ENCODE data around the gene NBEAL1. TPM values are rescaled to one million over a fixed set of nuclear protein-coding genes. Genes with fewer than 3 reads are reported as not detected.
"Not testable (repeated sequence)": the region's sequence is repeated elsewhere in the genome, so short reads cannot be mapped to it uniquely, and the experiment has no call there.

Gene NBEAL1
- total and polyA plus RNA-seq, 9 donors: 3.0 to 20.5 (median 6.0) TPM

- WGBS (ENCODE audit: insufficient coverage): no CpG with 5 or more reads among the region's 2 CpGs
- Histone ChIP-seq H3K4me3 (ENCODE audit: low read length) (no peak overlapping the region), H3K36me3 (ENCODE audit: control insufficient read depth, insufficient read depth, low read length) (peaks cover under 1% of the 10 kb centered on the region), H3K27me3 (ENCODE audit: control insufficient read depth, insufficient read depth, low read length) (no peaks in the 10 kb centered on the region), H3K27ac (ENCODE audit: low read length) (no peak overlapping the region), H3K9me3 (replicated peaks; ENCODE audit: control insufficient read depth, low read depth, low read length) (no peaks in the 10 kb centered on the region), H3K4me1 (ENCODE audit: control insufficient read depth, insufficient read depth, low read length) (no peaks in the 10 kb centered on the region)
- DNase-seq: no peak
These were observed 22.4 kb downstream of the NBEAL1 start for GRCh38 chr2:203037026-203037425.

DNA sequence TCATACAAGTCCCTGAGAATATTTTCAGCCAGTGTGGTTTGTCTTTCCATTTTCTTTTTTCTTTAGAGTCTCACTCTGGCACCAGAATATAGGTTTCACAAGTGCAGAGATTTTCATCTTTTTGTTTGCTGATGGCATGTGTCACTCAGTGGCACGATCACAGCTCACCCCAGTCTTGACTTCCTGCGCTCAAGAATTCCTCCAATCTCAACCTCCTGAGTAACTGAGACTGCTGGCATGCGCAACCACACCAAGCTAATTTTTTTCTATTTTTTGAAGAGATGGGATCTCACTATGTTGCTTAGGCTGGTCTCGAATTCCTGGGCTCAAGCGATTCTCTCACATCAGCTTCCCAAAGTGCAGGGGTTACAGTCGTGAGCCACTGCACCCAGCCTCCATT is 23.9 kb downstream of the NBEAL1 start:
- 83% methylated on average over 2 of the region's 6 CpGs for WGBS (ENCODE audit: insufficient coverage)
- Histone ChIP-seq H3K9me3 (replicated peaks; ENCODE audit: control insufficient read depth, low read depth, low read length) (no peaks in the 10 kb centered on the region), H3K4me1 (ENCODE audit: control insufficient read depth, insufficient read depth, low read length) (no peaks in the 10 kb centered on the region), H3K27me3 (ENCODE audit: control insufficient read depth, insufficient read depth, low read length) (no peaks in the 10 kb centered on the region), H3K27ac (ENCODE audit: low read length) (no peak overlapping the region), H3K36me3 (ENCODE audit: control insufficient read depth, insufficient read depth, low read length) (peaks cover 5% of the 10 kb centered on the region), H3K4me3 (ENCODE audit: low read length) (no peak overlapping the region)
- DNase-seq: no peak

DNA sequence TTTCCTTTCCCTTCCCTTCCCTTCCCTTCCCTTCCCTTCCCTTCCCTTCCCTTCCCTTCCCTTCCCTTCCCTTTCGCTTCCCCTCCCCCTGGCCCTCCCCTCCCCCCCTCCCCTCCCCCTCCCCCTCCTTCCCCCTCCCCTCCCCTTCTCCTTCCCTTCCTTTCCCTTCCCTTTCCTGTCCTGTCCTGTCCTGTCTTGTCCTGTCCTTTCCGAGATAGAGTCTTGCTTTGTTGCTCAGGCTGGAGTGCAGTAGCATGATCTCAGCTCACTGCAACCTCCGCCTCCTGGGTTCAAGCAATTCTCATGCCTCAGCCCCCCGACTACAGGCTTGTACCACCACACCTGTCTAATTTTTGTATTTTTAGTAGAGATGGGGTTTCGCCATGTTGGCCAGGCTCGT is 24.5 kb downstream of the NBEAL1 start:
- not testable (repeated sequence) for H3K4me1 ChIP-seq (ENCODE audit: control insufficient read depth, insufficient read depth, low read length)

GRCh38 chr2:203040966-203041521 is 26.4 kb downstream of the NBEAL1 start:
- Histone ChIP-seq H3K4me1 (ENCODE audit: control insufficient read depth, insufficient read depth, low read length) (no peaks in the 10 kb centered on the region), H3K36me3 (ENCODE audit: control insufficient read depth, insufficient read depth, low read length) (peaks cover 5% of the 10 kb centered on the region), H3K27me3 (ENCODE audit: control insufficient read depth, insufficient read depth, low read length) (no peaks in the 10 kb centered on the region), H3K4me3 (ENCODE audit: low read length) (no peak overlapping the region), H3K27ac (ENCODE audit: low read length) (no peak overlapping the region), H3K9me3 (replicated peaks; ENCODE audit: control insufficient read depth, low read depth, low read length) (no peaks in the 10 kb centered on the region)
- DNase-seq: no peak
- 80% methylated on average over 1 of the region's 2 CpGs for WGBS (ENCODE audit: insufficient coverage)

More for the DNA sequence above, 24.5 kb downstream of the NBEAL1 start:
- not testable (repeated sequence) for H3K27ac ChIP-seq (ENCODE audit: low read length); H3K27me3 ChIP-seq (ENCODE audit: control insufficient read depth, insufficient read depth, low read length); H3K9me3 ChIP-seq (replicated peaks; ENCODE audit: control insufficient read depth, low read depth, low read length); H3K36me3 ChIP-seq (ENCODE audit: control insufficient read depth, insufficient read depth, low read length); H3K4me3 ChIP-seq (ENCODE audit: low read length); DNase-seq
- 94% methylated on average over 3 of the region's 6 CpGs for WGBS (ENCODE audit: insufficient coverage)

DNA sequence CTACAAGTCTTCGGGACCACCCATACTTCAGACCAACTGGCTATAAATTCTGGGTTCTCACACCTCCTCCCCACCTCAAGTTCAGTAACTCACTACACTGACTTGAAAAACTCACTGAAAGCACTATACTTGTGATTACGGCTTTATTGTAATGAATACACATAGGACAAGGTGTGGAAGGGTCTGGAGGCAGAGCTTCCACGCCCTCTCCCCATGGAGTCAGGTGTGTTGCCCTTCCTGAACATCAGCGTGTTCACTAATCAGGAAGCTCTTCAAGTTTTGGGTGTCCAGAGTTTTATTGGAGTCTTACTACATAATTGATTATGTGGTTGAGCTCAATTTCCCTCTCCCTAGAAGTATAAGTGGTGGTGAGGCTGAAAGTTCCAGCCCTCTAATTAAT is 27.5 kb downstream of the NBEAL1 start:
- no peak overlapping the region for H3K4me3 ChIP-seq (ENCODE audit: low read length)
- H3K36me3 ChIP-seq (ENCODE audit: control insufficient read depth, insufficient read depth, low read length): peaks cover 8% of the 10 kb centered on the region
- 80% methylated on average over 1 of the region's 4 CpGs for WGBS (ENCODE audit: insufficient coverage)

DNA sequence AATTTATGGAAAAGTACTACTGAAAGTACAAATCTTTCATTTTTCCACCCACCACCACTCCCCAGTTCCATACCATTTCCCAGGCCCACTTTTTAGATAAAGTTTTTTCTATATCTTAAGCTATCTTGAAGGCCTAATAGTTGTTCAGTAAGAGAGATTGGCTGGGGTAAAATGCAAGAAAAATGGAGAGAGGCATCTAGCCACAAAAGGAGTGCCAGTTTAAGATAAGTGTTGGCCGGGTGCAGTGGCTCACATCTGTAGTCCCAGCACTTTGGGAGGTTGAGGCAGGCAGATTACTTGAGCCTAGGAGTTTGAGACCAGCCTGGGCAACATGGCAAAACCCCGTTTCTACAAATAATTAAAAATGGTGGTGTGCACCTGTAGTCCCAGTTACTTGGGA is 28.6 kb downstream of the NBEAL1 start:
- WGBS (ENCODE audit: insufficient coverage): 100% methylated on average over 2 of the region's 2 CpGs
- Histone ChIP-seq H3K9me3 (replicated peaks; ENCODE audit: control insufficient read depth, low read depth, low read length) (no peaks in the 10 kb centered on the region), H3K36me3 (ENCODE audit: control insufficient read depth, insufficient read depth, low read length) (peaks cover 12% of the 10 kb centered on the region), H3K27ac (ENCODE audit: low read length) (no peak overlapping the region), H3K27me3 (ENCODE audit: control insufficient read depth, insufficient read depth, low read length) (no peaks in the 10 kb centered on the region), H3K4me3 (ENCODE audit: low read length) (no peak overlapping the region), H3K4me1 (ENCODE audit: control insufficient read depth, insufficient read depth, low read length) (no peaks in the 10 kb centered on the region)
- DNase-seq: no peak

More for the DNA sequence above, 27.5 kb downstream of the NBEAL1 start:
- H3K9me3 ChIP-seq (replicated peaks; ENCODE audit: control insufficient read depth, low read depth, low read length): no peaks in the 10 kb centered on the region
- no peak for DNase-seq
- no peaks in the 10 kb centered on the region for H3K27me3 ChIP-seq (ENCODE audit: control insufficient read depth, insufficient read depth, low read length)
- no peaks in the 10 kb centered on the region for H3K4me1 ChIP-seq (ENCODE audit: control insufficient read depth, insufficient read depth, low read length)
- no peak overlapping the region for H3K27ac ChIP-seq (ENCODE audit: low read length)

- Histone ChIP-seq H3K4me3 (ENCODE audit: low read length) (no peak overlapping the region), H3K9me3 (replicated peaks; ENCODE audit: control insufficient read depth, low read depth, low read length) (no peaks in the 10 kb centered on the region), H3K4me1 (ENCODE audit: control insufficient read depth, insufficient read depth, low read length) (no peaks in the 10 kb centered on the region), H3K36me3 (ENCODE audit: control insufficient read depth, insufficient read depth, low read length) (peaks cover 12% of the 10 kb centered on the region), H3K27me3 (ENCODE audit: control insufficient read depth, insufficient read depth, low read length) (no peaks in the 10 kb centered on the region), H3K27ac (ENCODE audit: low read length) (no peak overlapping the region)
- no CpG with 5 or more reads among the region's 1 CpG for WGBS (ENCODE audit: insufficient coverage)
- no peak for DNase-seq
These were observed 31.2 kb downstream of the NBEAL1 start for GRCh38 chr2:203045867-203046266.

GRCh38 chr2:203052539-203052938 is 37.9 kb downstream of the NBEAL1 start:
- H3K27me3 ChIP-seq (ENCODE audit: control insufficient read depth, insufficient read depth, low read length): no peaks in the 10 kb centered on the region

DNA sequence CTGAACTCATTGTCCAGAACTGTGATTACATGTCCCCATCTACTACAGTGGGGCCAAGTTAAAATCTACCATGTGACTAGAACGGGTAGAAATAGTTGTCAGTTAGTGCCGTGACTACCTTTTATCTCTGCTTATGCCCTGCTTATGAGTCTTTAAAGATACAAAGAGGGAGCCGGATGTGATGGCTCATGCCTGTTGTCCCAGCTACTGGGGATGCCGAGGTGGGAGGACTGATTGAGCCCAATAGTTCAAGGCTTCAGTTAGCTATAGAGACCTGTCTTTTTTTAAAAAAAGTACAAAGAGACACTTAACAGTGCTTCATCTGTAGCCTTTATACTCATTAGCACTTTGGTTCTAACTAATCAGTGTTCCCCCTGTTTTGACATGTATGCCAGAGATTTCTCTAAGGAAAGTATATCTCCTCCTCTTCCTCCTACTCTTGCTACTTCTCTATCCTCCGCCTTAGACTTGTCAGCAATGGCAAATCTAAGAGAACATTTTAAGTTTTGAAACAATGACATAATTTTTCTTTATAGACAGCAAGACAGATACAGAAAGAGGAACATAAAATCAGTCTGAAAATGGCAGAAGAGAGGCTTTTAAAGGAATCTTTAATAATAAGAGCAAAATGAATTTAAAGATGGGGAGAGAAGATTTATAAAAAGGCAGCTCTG is 45.0 kb downstream of the NBEAL1 start:
- no peak overlapping the region for H3K4me3 ChIP-seq (ENCODE audit: low read length)
- 90% methylated on average over 4 of the region's 5 CpGs for WGBS (ENCODE audit: insufficient coverage)
- no peak for DNase-seq
- peaks cover 14% of the 10 kb centered on the region for H3K36me3 ChIP-seq (ENCODE audit: control insufficient read depth, insufficient read depth, low read length)
- no peaks in the 10 kb centered on the region for H3K27me3 ChIP-seq (ENCODE audit: control insufficient read depth, insufficient read depth, low read length)
- H3K9me3 ChIP-seq (replicated peaks; ENCODE audit: control insufficient read depth, low read depth, low read length): no peaks in the 10 kb centered on the region
- no peaks in the 10 kb centered on the region for H3K4me1 ChIP-seq (ENCODE audit: control insufficient read depth, insufficient read depth, low read length)
- H3K27ac ChIP-seq (ENCODE audit: low read length): no peak overlapping the region

More at GRCh38 chr2:203052539-203052938, 37.9 kb downstream of the NBEAL1 start:
- DNase-seq: no peak
- no peak overlapping the region for H3K4me3 ChIP-seq (ENCODE audit: low read length)
- no CpG with 5 or more reads among the region's 3 CpGs for WGBS (ENCODE audit: insufficient coverage)
- H3K9me3 ChIP-seq (replicated peaks; ENCODE audit: control insufficient read depth, low read depth, low read length): no peaks in the 10 kb centered on the region
- peaks cover 10% of the 10 kb centered on the region for H3K36me3 ChIP-seq (ENCODE audit: control insufficient read depth, insufficient read depth, low read length)
- H3K27ac ChIP-seq (ENCODE audit: low read length): no peak overlapping the region
- H3K4me1 ChIP-seq (ENCODE audit: control insufficient read depth, insufficient read depth, low read length): no peaks in the 10 kb centered on the region

GRCh38 chr2:203061346-203061745 is 46.7 kb downstream of the NBEAL1 start:
- DNase-seq: peak; percentile 32
- Histone ChIP-seq H3K27me3 (ENCODE audit: control insufficient read depth, insufficient read depth, low read length) (no peaks in the 10 kb centered on the region), H3K27ac (ENCODE audit: low read length) (no peak overlapping the region), H3K9me3 (replicated peaks; ENCODE audit: control insufficient read depth, low read depth, low read length) (no peaks in the 10 kb centered on the region), H3K4me3 (ENCODE audit: low read length) (no peak overlapping the region), H3K4me1 (ENCODE audit: control insufficient read depth, insufficient read depth, low read length) (no peaks in the 10 kb centered on the region), H3K36me3 (ENCODE audit: control insufficient read depth, insufficient read depth, low read length) (peaks cover 14% of the 10 kb centered on the region)
- WGBS (ENCODE audit: insufficient coverage): no CpG with 5 or more reads among the region's 4 CpGs
